ENCODE data around the gene KCNIP4.

Gene KCNIP4

DNA sequence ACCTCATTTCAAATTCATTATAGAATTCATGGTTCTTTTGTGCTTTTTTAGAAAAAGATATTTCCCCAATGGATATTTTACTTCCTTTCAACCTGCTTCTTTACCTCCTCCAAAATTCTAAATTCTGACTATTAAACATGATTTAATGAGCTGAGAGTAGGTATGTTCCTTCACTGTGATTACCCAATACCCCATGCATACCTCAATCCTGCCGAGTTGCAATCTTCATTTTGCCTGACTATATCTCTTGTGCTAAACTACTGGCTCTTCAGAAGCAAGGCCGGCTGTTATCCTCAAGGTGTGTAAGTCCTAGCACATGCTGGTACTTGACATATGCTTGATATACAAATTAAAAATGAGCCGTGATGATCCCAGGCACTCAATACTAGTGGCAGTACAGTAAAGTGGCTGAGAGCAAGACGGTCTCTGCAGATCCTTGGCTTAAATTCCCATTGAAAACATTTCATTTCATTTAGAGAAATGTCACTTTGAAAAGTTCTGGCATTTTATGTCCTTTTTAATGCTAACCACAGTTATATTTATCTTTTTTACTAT is 320.4 kb downstream of the KCNIP4 start:
- no peak overlapping the region for H3K27ac Mint-ChIP-seq
- H3K36me3 Mint-ChIP-seq (ENCODE audit: low read depth), result no peaks in the 10 kb centered on the region
- no peak overlapping the region for H3K4me3 Mint-ChIP-seq
- H3K4me1 Mint-ChIP-seq, result no peaks in the 10 kb centered on the region
- ATAC-seq (no peak), DNase-seq (no peak)
- no peaks in the 10 kb centered on the region for H3K27me3 Mint-ChIP-seq
- H3K9me3 Mint-ChIP-seq, result peaks cover 15% of the 10 kb centered on the region

DNA sequence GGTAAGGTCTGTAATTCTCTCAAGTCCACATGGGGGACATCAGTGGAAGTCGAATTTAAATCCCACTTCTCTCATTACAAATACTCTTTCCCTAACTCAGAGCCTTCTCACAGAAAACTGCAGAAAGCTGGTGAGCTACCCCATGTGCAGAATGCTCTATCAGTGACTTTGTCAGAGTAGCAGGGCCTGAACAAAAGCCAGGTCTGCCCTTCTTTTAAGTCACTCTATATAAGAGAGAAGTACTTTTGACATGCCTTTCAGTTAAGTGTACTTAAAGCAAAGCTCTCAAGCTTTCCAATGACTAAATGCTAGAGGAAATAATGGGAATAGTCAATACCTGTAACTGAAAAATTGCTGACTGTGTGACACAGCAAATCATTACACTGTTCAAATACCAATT is 323.1 kb downstream of the KCNIP4 start:
- no peak overlapping the region for H3K27ac Mint-ChIP-seq
- no peaks in the 10 kb centered on the region for H3K36me3 Mint-ChIP-seq (ENCODE audit: low read depth)
- no peak overlapping the region for H3K4me3 Mint-ChIP-seq
- no peak for DNase-seq
- no peaks in the 10 kb centered on the region for H3K4me1 Mint-ChIP-seq
- H3K9me3 Mint-ChIP-seq, result peaks cover 5% of the 10 kb centered on the region
- no peak for ATAC-seq
- H3K27me3 Mint-ChIP-seq, result no peaks in the 10 kb centered on the region

DNA sequence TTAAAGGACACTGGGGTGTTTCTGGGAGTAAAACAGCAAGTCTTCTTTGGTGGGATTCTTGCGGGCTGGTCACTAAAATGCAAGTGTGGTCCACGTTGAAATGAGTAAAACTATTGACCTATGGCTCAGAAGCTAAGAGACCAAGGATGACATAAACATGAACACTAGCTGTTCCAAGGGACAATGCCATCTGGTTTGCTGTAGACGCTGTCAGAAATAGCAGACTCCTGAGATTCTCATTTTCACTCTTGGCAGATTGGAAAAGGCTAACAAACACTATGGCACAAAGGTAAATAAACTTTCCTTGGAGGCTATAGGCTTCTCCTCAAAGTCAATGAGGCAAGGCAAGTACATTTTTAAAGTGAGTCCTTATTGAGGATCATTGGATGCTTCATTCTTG is 343.6 kb downstream of the KCNIP4 start:
- H3K36me3 Mint-ChIP-seq (ENCODE audit: low read depth), result no peaks in the 10 kb centered on the region
- no peaks in the 10 kb centered on the region for H3K27me3 Mint-ChIP-seq
- DNase-seq (no peak), ATAC-seq (no peak)
- peaks cover 22% of the 10 kb centered on the region for H3K9me3 Mint-ChIP-seq
- H3K4me1 Mint-ChIP-seq, result no peaks in the 10 kb centered on the region
- no peak overlapping the region for H3K27ac Mint-ChIP-seq
- no peak overlapping the region for H3K4me3 Mint-ChIP-seq

DNA sequence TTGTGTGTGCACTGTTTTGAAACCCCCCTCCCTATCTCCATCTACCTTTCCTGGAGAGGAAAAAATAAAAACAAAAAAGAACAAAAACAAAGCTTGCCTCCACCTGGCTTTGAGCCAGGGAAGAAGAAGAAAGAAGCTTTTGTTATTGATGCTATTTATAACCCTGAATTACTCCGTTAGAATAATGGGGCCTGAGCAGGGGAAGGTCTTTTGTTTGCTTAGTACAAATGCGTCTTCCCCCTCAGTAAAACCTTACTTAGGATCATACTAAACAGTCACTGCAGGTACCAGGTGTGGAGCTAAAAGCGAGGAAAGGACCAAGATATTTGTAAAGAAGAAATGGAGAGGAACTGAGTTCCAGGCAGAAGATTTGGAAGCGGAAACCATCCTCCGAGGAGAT is 352.1 kb downstream of the KCNIP4 start:
- no peaks in the 10 kb centered on the region for H3K27me3 Mint-ChIP-seq
- no peaks in the 10 kb centered on the region for H3K36me3 Mint-ChIP-seq (ENCODE audit: low read depth)
- peaks cover 4% of the 10 kb centered on the region for H3K9me3 Mint-ChIP-seq
- no peak overlapping the region for H3K4me3 Mint-ChIP-seq
- no peak overlapping the region for H3K27ac Mint-ChIP-seq
- no peak for ATAC-seq
- H3K4me1 Mint-ChIP-seq, result no peaks in the 10 kb centered on the region
- no peak for DNase-seq

DNA sequence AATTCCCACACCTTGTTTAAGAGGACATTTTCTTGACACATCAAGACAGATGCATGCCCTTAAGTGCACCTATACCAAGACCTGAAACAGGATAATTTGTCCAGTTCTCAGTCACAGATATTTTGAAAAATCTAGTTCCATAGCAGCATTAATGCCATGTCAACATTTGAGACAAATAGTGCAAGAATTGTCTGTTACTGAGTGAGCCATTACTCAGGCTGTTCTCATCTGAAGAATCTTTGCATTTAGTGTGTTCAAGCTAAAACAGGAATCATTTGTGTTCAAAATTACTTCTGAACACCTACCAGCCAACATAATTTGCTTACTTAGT is 354.9 kb downstream of the KCNIP4 start:
- ATAC-seq, result no peak
- H3K4me3 Mint-ChIP-seq, result no peak overlapping the region
- peaks cover 3% of the 10 kb centered on the region for H3K9me3 Mint-ChIP-seq
- H3K4me1 Mint-ChIP-seq, result no peaks in the 10 kb centered on the region
- no peak for DNase-seq
- H3K27ac Mint-ChIP-seq, result no peak overlapping the region
- no peaks in the 10 kb centered on the region for H3K27me3 Mint-ChIP-seq
- no peaks in the 10 kb centered on the region for H3K36me3 Mint-ChIP-seq (ENCODE audit: low read depth)

DNA sequence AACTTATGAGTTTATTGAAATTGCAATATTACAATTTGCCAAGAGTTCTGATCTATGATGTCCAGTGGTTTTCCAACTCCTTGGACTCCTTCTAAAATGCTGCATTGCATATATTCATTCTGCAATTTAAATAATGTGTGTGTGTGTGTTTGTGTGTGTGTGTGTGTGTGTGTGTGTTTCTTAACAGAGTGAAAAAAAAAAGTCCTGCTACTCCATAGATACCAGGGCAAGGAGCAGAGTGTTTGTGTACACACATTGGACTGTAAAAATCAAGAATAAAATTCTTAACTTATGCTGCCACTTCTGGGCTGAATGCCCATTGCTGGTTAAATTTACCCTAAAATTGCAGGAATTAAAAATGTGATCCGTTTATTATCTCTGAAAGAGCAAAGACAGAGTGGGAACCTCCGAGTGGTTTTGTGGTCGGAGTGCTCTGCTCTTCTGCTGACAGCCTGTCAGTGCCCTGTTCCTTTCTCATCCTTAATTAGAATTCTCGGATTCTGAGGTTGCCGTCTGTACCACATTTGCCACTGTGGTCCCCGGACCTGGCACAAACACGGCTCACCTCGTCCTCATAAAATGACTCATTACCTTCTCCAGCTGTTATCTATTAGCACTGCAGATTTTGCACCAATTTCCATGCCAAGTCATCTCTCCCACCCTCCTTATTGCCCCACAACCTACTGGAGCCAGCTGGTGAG is 355.5 kb downstream of the KCNIP4 start:
- no peaks in the 10 kb centered on the region for H3K36me3 Mint-ChIP-seq (ENCODE audit: low read depth)
- no peak overlapping the region for H3K4me3 Mint-ChIP-seq
- H3K9me3 Mint-ChIP-seq, result peaks cover 3% of the 10 kb centered on the region
- ATAC-seq, result no peak
- no peaks in the 10 kb centered on the region for H3K4me1 Mint-ChIP-seq
- no peak overlapping the region for H3K27ac Mint-ChIP-seq
- no peak for DNase-seq
- no peaks in the 10 kb centered on the region for H3K27me3 Mint-ChIP-seq

DNA sequence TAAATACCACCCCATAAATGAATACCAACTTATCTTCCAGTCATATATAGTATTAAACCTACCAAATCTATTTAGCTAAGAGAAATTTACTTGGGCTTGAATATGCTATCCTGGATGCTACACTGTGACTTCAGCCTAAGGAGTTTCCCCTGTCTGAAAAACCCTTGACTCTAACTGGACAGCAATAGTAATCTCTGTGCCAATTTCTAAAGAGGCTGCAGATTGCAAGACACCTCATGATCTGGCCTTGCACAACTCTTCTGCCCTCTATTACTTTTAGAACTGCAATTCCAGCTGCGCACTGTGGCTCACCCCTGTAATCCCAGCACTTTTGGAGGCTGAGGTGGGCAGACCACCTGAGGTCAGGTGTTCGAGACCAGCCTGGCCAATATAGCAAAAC is 371.5 kb downstream of the KCNIP4 start:
- Mint-ChIP-seq H3K36me3 (ENCODE audit: low read depth) (no peaks in the 10 kb centered on the region), H3K4me1 (no peaks in the 10 kb centered on the region)

DNA sequence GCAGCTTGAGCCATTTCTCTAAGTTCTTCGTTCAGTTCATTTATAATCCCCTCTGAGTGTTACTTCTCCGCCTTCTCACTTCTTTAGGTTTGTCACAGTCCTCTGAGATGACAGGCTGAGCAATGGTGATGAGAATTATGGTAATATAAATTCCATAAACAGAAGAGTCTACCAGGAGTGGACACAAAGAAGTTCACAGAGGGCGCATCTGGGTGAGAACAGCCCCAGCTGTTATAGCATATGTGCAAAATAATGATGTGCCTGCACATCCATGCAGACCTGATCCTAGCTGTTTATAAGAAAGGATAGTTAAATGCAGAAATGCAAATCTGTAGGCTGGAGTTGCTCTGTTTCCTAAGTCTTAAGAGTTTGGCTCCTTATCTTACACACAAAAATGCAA is 377.5 kb downstream of the KCNIP4 start:
- no peaks in the 10 kb centered on the region for H3K4me1 Mint-ChIP-seq
- DNase-seq (no peak), ATAC-seq (no peak)
- H3K27ac Mint-ChIP-seq, result no peak overlapping the region
- no peak overlapping the region for H3K4me3 Mint-ChIP-seq
- H3K36me3 Mint-ChIP-seq (ENCODE audit: low read depth), result no peaks in the 10 kb centered on the region
- peaks cover 3% of the 10 kb centered on the region for H3K9me3 Mint-ChIP-seq
- H3K27me3 Mint-ChIP-seq, result no peaks in the 10 kb centered on the region

More for the DNA sequence above, 371.5 kb downstream of the KCNIP4 start:
- Mint-ChIP-seq H3K27ac (no peak overlapping the region), H3K4me3 (no peak overlapping the region), H3K9me3 (peaks cover 11% of the 10 kb centered on the region), H3K27me3 (no peaks in the 10 kb centered on the region)
- DNase-seq, result no peak
- no peak for ATAC-seq

DNA sequence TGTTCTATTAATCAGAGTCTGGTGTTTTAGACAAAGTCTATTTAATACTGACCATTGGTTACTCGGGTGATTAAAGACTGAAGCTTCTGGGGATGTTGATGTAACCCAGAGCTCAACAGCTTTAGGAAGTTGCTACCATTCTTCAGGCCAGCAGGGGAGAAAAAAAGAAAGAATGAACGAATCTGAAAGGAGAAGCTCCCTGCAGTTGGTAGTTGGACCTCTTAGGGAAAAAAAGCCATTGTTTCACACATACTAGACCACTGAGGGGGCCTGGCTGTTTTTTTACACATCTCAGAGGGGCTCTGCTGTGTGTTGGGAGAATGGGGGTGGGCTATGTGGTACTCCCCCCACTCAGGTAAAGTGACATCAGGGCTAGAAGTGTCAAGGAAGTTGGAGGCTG is 378.9 kb downstream of the KCNIP4 start:
- H3K9me3 Mint-ChIP-seq, result peaks cover 3% of the 10 kb centered on the region
- no peaks in the 10 kb centered on the region for H3K4me1 Mint-ChIP-seq
- ATAC-seq (no peak), DNase-seq (no peak)
- no peak overlapping the region for H3K4me3 Mint-ChIP-seq
- H3K36me3 Mint-ChIP-seq (ENCODE audit: low read depth), result no peaks in the 10 kb centered on the region
- H3K27ac Mint-ChIP-seq, result no peak overlapping the region
- H3K27me3 Mint-ChIP-seq, result no peaks in the 10 kb centered on the region

DNA sequence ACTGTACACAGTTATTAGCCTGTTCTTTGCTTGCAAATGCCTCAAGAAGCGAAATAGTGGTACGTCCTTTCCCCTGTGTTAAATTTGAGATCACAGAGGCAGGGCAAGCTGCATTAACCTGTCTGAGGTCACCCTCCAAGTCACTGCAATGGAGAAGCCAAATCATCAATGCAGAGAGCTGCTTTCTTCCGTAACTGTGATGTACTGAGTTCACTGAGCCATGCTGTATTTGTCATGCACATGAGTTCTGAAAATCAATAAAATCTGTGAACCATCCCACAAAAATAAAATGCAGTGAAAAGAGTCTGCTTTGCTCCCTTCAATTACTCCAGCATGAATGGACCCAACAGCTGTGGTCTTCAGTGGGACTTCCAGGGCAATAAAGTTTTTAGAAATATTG is 393.5 kb downstream of the KCNIP4 start:
- H3K36me3 Mint-ChIP-seq (ENCODE audit: low read depth), result no peaks in the 10 kb centered on the region
- H3K4me1 Mint-ChIP-seq, result no peaks in the 10 kb centered on the region
- no peak for DNase-seq
- no peak overlapping the region for H3K4me3 Mint-ChIP-seq
- no peak overlapping the region for H3K27ac Mint-ChIP-seq
- H3K27me3 Mint-ChIP-seq, result peaks cover 2% of the 10 kb centered on the region
- ATAC-seq, result no peak
- H3K9me3 Mint-ChIP-seq, result peaks cover 4% of the 10 kb centered on the region

DNA sequence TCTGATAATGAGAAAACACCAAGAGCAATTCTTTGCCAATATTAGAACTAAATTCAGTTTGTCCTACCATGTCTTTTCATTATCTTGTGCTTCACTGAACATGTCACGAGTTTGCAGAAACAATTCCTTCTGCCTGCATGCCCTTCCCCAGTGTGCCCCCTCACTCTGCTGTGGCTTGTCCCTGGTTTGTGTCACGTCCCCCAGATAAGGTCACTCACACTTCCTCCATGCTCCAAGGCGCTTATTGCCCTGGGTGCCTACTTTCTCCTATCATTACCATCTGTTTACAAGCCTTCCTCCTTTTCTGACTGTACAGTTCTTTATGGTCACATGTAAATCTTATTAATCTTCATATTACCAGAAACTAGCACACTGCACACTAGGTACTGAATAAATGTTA is 394.1 kb downstream of the KCNIP4 start:
- DNase-seq, result no peak
- Mint-ChIP-seq H3K27me3 (peaks cover 2% of the 10 kb centered on the region), H3K4me1 (no peaks in the 10 kb centered on the region), H3K27ac (no peak overlapping the region), H3K36me3 (ENCODE audit: low read depth) (no peaks in the 10 kb centered on the region), H3K4me3 (no peak overlapping the region), H3K9me3 (peaks cover 4% of the 10 kb centered on the region)
- ATAC-seq, result no peak

DNA sequence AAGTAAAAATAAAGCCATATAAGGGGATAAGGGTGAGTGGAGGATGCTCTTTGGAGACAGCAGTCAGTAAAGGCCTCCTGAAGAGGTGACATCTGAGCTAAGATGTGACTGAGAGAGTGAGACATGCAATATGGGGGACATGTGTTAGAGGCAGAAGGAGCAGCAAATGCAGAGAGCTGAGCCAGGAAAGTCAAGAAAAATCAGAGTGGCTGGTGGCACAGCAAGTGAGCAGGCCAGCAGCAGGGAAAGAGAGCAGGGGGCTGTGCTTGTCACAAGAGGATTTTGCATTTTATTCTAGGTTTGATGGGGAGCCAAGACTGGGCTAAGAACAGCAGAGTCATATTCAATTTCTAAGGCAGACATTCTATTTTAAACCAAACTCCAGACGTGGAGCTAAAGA is 394.5 kb downstream of the KCNIP4 start:
- Mint-ChIP-seq H3K4me3 (no peak overlapping the region), H3K27me3 (peaks cover 2% of the 10 kb centered on the region), H3K4me1 (no peaks in the 10 kb centered on the region), H3K9me3 (peaks cover 4% of the 10 kb centered on the region), H3K27ac (no peak overlapping the region), H3K36me3 (ENCODE audit: low read depth) (no peaks in the 10 kb centered on the region)
- DNase-seq (no peak), ATAC-seq (no peak)

DNA sequence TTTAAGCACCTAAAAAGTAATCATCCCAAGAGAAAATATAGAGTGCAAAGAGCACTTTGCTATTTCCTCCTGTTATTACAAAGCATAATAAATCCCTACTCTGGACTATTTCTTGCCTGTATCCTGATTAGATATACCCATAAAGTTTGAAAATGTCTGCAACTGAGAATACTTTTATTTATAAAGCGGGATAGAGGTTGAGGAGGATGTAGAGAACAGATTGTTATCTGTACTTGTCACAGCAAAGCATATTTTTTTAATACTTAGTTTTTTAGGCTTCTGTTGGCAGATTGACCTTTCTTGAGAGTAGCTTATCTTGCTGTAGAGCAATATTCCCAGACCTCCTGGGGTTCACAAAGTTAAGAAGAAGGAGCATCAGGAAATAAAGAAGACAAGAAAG is 396.1 kb downstream of the KCNIP4 start:
- Mint-ChIP-seq H3K36me3 (ENCODE audit: low read depth) (no peaks in the 10 kb centered on the region), H3K27ac (no peak overlapping the region), H3K9me3 (peaks cover 4% of the 10 kb centered on the region), H3K27me3 (peaks cover 2% of the 10 kb centered on the region), H3K4me1 (no peaks in the 10 kb centered on the region), H3K4me3 (no peak overlapping the region)
- ATAC-seq, result no peak
- no peak for DNase-seq

DNA sequence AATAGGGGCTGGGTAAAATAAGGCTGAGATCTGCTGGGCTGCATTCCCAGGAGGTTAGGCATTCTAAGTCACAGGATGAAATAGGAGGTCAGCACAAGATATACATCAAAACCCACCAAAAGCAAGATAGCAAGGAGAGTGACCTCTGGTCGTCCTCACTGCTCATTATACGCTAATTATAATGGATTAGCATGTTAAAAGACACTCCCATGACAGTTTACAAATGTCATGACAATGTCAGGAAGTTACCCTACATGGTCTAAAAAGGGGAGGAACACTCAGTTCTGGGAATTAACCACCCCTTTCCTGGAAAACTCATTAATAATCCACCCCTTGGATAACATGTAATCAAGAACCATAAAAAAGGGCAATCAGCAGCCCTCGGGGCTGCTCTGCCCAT is 403.6 kb downstream of the KCNIP4 start:
- no peak overlapping the region for H3K4me3 Mint-ChIP-seq
- no peak overlapping the region for H3K27ac Mint-ChIP-seq
- peaks cover 4% of the 10 kb centered on the region for H3K9me3 Mint-ChIP-seq
- H3K4me1 Mint-ChIP-seq, result no peaks in the 10 kb centered on the region
- DNase-seq (no peak), ATAC-seq (no peak)
- H3K27me3 Mint-ChIP-seq, result no peaks in the 10 kb centered on the region
- no peaks in the 10 kb centered on the region for H3K36me3 Mint-ChIP-seq (ENCODE audit: low read depth)

DNA sequence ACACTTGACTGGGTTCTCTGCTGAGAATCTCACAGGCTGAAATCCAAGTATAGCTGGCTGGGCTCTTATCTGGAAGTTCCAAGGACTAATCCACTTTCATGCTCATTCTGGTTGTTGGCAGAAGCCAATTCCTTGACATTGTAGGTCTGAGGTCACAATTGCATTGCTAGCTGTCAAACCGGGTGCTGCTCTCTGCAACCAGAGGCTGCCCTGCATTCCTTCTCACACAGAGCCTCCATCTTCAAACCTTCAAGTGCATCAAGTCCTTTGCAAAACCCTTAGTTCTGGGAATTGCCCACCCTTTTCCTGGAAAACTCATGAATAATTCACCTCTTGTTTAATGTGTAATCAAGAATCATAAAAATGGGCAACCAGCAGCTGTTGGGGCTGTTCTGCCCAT is 404.2 kb downstream of the KCNIP4 start:
- DNase-seq (no peak), ATAC-seq (no peak)
- Mint-ChIP-seq H3K27me3 (no peaks in the 10 kb centered on the region), H3K4me1 (no peaks in the 10 kb centered on the region), H3K4me3 (no peak overlapping the region), H3K27ac (no peak overlapping the region), H3K9me3 (peaks cover 4% of the 10 kb centered on the region), H3K36me3 (ENCODE audit: low read depth) (no peaks in the 10 kb centered on the region)

DNA sequence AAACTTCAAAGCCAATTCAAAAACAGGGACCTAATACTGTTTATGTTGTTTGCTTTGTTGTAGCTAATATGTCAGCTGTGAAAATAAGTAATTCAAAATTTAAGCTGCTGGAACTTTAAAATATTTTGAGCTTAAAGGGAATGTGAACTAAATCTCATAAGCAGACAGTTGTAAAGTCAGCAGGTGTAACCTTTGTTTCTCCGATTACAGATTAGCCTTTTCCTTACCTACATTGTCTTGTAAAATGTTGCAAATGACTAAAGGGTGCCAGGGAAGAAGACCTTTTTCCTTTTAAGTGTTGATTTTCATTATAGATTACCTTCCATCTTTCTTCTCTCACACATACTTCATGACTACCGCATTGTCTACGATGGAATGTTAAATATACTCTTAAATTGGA is 405.1 kb downstream of the KCNIP4 start:
- Mint-ChIP-seq H3K9me3 (peaks cover 4% of the 10 kb centered on the region), H3K4me1 (no peaks in the 10 kb centered on the region), H3K4me3 (no peak overlapping the region), H3K27ac (no peak overlapping the region), H3K27me3 (no peaks in the 10 kb centered on the region), H3K36me3 (ENCODE audit: low read depth) (no peaks in the 10 kb centered on the region)
- DNase-seq (no peak), ATAC-seq (no peak)
